Putamen (tissue), 1 donor: ENCODE results near the gene SLC66A1.

Experiments used
- DNase-seq: peaks from one replicate; pipeline ENCODE4 v3.0.0-alpha.2; 2016; ENCODE audit warnings: low spot score

SLC66A1 gene

DNA sequence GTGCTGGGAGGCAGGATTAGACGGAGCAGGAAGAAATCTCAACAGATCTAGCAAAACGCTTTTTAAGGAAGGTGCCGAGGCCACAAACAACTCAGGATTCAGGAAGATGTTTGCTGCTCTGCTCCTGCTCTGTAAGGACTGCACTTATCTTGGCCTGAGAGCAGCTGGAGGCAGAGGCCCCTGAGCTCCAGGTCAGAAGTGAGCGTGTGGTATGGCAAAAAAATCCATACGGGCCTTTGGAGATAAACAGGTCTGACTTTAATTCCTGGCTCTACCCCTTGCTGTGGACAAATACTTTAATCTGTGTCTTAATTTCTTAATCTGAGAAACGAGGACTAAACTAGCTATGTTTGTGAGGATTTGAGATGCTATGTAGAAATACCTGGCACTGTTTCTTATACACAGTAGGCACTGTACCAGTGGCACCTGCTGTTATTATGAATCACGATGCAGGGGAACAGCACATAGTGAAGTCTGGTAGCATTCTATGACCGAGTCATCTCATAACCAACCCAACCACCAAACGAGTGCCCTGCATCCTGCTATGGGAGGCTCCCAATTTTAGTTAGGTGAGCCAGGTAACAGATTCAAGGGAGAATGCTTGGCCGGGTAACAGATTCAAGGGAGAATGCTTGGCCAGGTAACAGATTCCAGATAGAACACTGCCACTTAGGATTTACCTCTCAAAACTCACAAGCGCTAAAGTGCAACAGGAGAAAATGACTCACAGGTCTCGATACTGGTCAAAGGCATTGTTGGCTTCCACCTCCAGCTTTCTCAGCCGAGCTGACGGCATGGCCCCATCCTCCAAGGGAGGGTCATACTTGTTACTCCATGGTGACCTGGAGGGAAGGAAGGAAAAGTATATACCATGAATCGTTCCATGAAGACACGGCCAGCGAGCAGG, 65.9 kb downstream of the SLC66A1 start:
- DNase-seq = no peak
